Activated CD8-positive, alpha-beta memory T cell treated with anti-CD3 and anti-CD28 coated beads for 1 hour (primary cell): ENCODE data around the gene EPHB4.
"Not testable (repeated sequence)": the region's sequence is repeated elsewhere in the genome, so short reads cannot be mapped to it uniquely, and the experiment has no call there.

Experiments used
- DNase-seq, 2 donors: peaks; one replicate each; pipeline ENCODE4 v3.0.0-alpha.2; 2020; ENCODE audit warnings: low read depth in 1 of 2; ENCODE audit errors: extremely low read depth in 1 of 2

The EPHB4 gene

DNA sequence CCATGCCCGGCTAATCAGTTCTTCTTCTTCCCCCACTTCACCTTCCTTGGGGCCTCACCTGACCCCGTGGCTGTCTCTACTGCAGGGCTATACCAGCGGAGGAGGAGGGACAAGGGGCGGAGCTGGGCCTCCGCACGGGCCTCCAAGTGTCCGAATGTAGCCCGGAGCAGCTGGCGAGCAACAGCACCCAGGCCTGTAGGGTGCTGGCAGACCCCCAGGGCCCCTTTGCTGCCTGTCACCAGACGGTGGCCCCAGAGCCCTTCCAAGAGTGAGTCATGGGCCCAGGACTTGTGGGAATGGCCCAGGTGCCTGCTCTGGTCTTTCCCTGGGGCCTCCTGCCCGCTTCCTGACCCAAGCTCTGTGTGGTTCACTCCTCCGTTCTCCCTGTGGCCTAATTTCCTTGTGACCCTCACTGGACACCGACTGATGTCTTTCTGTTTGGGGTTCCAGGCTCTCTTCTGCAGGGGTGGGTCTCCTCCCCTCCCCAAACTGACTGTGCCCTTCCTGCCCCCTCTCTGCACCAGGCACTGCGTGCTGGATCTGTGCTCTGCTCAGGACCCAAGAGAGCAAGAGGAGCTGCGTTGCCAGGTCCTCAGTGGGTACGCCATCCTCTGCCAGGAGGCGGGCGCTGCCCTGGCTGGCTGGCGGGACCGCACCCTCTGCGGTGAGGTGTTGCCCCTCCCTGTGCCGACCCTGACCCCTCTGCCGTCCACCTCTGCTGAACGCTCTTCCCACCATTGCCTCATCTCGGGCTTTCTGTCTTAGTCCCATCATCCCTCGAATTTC is 35.2 kb downstream of the EPHB4 start:
- no peak for DNase-seq

- DNase-seq = no peak
Observed at GRCh38 chr7:100789055-100789454, 38.3 kb downstream of the EPHB4 start.

- no peak for DNase-seq
Observed at GRCh38 chr7:100786323-100786722, 41.0 kb downstream of the EPHB4 start.

DNA sequence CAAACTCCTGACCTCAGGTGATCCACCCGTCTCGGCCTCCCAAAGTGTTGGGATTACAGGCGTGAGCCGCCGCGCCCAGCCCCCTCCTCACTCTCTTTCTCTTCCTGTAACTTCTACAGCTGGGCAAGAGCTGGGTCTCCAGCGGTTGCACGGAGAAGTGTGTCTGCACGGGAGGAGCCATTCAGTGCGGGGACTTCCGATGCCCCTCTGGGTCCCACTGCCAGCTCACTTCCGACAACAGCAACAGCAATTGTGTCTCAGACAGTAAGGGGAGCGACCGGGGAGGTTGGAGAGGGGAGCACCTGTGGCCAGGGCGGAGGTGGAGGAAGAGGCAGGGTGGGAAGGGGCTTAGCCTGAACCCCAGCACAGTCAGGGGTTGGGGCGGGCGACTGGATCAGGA is 41.4 kb downstream of the EPHB4 start:
- DNase-seq = no peak

- DNase-seq = no peak
Observed at GRCh38 chr7:100783804-100784203, 43.5 kb downstream of the EPHB4 start.

DNA sequence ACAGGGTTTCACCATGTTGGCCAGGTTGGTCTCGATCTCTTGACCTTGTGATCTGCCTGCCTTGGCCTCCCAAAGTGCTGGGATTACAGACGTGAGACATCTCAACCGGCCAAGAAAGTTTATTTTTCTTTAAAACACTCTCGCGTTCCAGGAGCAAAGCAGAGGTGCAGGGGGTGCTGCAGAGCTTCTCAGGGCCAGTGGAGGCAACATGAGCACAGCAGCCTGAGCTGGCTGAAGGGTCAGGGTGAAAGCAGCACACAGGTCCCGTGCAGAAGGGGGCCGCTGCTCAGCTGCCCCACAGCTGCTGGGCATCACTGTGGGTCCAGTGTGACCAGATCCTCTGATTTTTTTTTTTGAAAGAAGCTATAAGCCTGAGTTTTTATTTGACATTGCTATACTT is 46.1 kb downstream of the EPHB4 start:
- no peak for DNase-seq

DNA sequence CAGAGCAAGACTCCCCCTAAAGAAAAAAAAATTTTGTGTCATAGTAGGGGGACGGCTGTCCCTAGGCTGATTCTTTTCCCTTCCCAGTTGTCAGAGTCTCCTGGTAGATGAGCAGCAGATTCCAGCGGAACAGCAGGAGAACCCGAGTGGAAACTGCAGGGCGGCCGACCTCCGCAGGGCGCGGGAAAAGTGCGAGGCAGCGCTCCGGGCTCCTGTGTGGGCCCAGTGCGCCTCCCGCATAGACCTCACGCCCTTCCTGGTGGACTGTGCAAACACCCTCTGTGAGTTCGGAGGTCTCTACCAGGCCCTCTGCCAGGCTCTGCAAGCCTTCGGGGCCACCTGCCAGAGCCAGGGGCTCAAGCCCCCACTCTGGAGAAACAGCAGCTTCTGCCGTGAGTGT is 48.0 kb downstream of the EPHB4 start:
- DNase-seq = no peak

DNA sequence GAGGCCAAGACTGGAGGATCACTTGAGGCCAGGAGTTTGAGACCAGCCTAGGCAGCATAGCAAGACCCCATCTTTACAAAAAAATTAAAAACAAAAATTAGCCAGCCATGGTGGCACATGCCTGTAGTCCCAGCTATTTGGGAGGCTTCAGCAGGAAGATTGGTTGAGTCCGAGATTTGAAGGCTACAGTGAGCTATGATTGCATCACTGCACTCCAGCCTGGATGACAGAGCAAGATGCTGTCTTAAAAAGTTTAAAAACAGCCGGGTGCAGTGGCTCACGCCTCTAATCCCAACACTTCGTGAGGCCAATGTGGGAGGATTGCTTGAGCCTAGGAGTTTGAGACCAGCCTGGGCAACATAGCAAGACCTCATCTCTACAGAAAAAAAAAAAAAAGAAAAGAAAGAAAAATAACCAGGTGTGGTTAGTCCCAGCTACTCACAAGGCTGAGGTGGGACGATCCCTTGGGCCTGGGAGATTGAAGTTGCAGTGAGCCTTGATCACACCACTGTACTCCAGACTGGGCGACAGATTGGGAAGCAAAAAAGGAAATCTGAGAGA is 49.2 kb downstream of the EPHB4 start:
- DNase-seq = no peak

DNA sequence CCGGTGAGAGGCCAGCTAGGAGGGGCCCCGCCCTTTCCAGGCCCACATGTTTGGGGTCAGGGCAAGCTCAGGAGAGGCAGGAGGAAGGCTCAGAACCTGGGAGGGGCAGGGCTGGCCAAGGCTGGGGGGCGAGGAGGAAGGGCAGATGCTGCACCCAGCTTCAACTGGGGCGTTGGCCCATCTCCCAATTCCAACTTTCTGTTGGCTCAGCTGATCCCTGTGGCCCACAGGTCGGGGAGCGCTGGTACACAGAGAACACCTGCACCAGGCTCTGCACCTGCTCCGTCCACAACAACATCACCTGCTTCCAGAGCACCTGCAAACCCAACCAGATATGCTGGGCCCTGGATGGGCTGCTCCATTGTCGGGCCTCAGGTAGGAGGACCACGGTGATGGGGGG is 53.8 kb downstream of the EPHB4 start:
- no peak for DNase-seq

DNA sequence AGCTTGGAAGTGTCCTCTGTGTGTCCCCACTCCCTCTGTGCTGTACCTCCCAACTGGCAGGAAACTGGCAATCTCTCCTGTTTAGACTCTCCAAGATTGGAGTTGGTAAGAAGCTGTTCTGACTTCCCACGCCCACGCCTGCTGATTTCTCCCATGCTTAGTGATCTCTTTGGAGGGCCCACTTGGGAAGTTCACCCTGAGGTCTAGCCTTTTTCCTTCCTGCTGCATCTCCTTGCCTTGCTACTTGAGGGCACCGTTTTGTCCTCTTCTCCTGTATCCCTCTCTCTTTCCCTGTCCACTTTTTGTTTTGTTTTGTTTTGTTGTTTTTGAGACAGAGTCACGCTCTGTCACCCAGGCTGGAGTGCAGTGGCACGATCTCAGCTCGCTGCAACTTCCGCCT is 58.5 kb downstream of the EPHB4 start:
- no peak for DNase-seq

DNA sequence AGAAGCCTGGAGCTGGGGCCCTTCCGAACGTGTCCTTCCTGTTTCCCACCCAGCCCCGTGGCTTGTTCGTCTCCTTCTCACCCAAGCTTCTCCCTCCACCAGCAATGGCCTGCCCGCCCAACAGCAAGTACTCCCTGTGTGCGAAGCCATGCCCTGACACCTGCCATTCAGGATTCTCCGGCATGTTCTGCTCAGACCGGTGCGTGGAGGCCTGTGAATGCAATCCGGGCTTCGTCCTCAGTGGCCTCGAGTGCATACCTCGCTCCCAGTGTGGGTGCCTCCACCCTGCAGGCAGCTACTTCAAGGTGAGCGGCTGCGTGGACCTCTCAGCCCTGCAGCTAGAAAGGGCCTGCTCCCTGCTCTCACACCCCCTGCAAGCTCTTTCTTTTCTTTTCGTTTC is 62.1 kb downstream of the EPHB4 start:
- DNase-seq = no peak

DNA sequence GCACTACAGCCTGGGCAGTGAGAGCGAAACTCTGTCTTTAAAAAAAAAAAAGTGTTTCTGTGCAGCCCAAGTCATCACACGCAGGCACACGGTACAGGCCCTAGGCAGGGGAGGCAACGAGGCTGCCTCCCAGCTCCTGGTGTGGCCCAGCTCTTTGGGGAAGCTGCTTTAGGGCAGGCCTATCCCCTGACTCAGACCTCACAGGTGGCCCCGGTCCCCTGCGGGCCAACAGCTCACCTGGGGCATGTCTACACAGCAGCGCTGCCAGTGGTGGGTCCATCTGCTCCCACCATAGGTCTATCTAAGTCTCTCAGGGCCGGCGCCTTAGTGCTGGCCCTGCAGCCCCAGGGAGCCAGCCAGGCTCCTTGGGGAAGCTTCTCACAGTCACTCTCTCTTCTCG is 62.5 kb downstream of the EPHB4 start:
- no peak for DNase-seq

DNA sequence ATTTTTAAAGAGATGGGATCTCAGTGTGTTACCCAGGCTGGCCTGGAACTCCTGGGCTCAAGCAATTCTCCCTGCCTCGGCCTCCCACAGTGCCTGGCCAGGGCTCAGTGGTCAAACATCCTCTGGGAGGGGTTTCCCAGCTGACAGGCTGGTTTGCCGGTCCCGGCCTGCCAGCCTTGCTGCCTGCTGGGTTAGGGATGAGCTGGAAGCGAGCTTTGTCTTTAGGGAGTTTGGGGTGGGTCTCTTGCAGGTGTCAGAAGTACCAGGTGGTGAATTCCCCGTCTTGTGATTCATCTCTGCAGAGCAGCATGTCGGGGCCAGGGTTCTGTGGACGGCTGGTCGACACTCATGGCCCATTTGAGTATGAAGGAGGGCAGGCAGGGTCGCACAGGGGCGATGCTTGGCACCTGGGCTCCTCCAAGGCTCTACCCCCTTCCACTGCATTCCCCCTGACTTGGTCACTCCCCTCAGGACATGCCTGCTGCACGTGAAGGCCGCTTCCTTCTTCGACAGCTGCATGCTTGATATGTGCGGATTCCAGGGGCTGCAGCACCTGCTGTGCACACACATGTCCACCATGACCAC is 63.7 kb downstream of the EPHB4 start:
- DNase-seq = no peak

DNA sequence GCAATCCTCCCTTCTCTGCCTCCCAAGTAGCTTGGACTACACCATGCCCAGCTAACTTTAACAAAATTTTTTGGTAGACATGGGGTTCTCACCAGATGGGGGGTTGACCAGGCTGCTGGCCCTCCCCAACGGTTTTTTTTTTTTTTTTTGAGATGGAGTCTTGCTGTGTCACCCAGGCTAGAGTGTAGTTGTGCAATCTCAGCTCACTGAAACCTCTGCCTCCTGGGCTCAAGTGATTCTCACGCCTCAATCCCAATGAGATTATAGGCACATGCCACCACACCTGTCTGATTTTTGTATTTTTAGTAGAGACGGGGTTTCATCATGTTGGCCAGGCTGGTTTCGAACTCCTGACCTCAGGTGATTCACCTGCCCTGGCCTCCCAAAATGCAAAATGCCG is 64.5 kb downstream of the EPHB4 start:
- not testable (repeated sequence) for DNase-seq

GRCh38 chr7:100759357-100760171 is 67.8 kb downstream of the EPHB4 start:
- DNase-seq = no peak

DNA sequence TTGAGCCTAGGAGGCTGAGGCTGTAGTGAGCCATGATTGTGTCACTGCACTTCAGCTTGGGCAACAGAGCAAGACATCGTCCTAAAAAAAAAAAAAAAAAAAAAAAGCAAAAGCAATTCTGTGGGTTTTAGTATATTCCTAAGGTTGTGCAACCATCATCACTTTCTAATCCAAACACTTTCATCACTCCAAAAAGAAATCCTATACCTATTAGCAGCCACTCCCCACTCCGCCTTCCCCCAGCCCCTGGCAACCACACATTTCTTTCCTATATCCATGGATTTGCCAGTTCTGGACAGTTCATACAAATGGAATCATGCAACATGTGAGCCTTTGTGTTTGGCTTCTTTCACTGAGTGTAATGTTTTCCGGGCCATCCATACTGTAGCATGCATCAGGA is 73.6 kb downstream of the EPHB4 start:
- no peak for DNase-seq

DNA sequence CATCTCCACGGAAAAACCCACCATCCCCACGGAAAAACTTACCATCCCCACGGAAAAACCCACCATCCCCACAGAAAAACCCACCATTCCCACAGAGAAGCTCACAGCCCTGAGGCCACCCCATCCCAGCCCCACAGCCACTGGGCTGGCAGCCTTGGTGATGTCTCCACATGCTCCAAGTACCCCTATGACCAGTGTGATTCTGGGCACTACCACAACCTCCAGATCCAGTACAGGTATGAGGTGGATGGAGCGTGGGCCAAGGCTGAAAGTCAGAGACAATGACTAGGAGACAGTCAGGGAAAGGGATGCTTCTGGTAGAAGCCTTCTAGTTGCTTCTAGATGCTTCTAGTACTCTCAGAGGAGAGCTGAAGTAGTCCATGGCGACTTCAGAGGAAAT is 74.3 kb downstream of the EPHB4 start:
- no peak for DNase-seq
